HG03460 (cell line): ENCODE measurements around the gene FRMD4A.

ENCODE experiments used
- ATAC-seq: cut with Tn5 transposase; IDR thresholded peaks from one replicate; pipeline ENCODE4 v1.9.1; 2021; ENCODE audit not compliant: unreplicated experiment

Gene FRMD4A

DNA sequence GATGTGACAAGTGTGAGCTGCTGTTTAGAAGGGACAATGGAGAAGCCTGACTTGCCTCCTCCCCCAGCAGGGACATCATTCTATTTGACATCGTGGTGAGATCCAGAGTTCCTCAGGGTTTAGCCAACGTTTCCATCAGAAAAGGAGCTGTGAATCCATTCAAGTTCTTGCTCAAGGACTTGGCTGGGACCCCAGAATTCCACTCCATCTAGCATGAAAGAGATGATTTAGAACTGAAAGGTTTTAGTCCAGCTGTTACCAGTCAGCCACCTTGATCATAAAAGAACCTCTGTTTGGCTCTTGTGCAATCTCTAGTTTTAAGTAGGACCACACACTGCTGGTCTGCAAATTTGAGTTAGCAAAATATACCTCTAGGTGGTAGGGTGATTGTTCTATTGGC, 337.6 kb downstream of the FRMD4A start:
- ATAC-seq: no peak

DNA sequence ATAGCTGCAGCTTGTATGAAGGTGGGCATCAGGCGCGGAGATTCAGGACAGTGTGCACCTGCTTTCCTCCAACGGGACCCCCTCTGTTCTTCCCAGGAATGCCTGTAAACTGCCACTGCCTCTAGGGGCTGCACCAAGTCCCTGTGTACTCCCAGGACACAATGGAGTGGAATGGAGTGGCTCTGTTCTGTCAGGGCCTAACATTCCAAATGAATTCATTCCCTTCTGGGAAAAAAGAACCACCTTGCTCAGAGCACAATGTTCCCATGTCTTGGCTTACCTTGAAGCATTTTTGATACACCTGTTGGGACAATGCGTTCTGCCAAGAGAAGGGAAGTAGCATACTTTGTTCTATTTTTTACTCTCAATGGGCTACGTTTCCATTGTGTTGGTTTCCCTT, 339.4 kb downstream of the FRMD4A start:
- no peak for ATAC-seq

DNA sequence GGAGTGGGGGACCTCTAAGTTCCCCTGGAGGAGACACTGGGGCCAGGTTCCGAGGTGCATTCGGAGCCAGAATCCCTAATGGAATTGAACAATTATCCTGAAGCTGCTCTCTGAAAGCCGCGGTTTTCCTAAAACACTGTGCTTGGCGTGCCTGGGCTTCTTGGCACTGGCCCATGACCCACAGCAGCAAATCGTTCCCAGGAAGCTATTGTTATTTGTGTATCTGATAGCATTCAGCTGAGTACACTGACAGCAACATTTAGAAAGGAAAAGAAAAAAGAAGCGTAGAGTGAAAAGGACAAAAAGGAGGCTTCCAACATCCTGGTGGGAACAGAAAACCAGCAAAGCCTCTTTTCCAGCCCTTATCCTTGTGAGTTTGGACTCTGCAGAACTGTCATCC, 339.8 kb downstream of the FRMD4A start:
- no peak for ATAC-seq

DNA sequence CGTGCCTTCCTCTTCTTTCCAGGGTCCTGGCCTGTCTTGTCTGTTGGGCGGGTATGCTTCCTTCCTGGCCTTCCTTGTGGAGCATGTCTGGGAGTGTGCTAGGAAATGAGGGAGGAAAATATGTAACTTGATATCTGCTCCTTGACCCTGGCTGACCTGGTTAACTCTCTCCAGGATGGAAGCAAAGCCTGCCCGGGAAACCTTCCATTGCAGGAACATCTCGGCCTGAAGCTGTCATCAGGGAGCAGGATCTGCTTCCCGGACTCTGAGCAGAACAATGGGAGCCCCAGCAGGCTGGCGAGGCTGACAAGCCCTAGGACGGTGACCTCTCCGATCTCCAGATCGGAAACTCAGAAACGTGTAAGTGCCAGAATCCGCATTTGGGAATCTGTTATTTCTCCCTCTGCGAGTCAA, 340.3 kb downstream of the FRMD4A start:
- no peak for ATAC-seq

DNA sequence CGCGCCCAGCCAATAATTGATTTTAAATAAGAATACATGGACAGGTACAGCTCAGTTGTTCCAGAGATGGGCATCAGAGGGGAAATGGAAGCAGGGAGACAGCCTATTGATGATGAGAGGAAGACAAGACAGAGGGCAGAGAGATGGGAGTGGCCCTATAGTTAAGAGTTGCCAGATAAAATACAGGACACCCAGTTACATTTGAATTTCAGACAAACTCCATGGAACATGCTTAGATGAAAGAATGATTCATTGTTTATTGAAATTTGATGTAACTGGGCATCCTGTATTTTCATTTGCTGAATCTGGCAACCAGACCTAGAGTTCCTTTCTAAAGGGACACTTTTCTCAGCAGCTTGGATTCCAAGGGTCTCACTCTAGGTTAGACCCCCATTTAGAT, 341.1 kb downstream of the FRMD4A start:
- no peak for ATAC-seq

DNA sequence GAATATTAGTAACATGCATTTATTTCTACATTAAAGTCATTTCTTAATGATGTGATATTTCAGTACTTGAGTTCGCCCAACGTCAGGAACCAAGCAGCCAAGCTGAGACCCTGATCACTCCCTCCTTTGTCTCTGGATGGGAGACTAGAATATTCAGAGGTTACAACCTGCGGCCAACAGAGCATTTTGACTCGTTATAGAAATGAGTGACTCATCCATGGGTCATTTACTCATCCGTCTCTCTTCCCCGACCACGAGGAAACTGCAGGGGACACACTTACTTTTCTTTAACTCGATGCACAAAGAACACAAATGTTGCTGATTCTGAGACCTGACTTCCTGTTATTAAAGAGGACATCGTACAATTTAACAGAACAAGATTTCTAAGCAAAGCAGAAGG, 343.3 kb downstream of the FRMD4A start:
- ATAC-seq: no peak

DNA sequence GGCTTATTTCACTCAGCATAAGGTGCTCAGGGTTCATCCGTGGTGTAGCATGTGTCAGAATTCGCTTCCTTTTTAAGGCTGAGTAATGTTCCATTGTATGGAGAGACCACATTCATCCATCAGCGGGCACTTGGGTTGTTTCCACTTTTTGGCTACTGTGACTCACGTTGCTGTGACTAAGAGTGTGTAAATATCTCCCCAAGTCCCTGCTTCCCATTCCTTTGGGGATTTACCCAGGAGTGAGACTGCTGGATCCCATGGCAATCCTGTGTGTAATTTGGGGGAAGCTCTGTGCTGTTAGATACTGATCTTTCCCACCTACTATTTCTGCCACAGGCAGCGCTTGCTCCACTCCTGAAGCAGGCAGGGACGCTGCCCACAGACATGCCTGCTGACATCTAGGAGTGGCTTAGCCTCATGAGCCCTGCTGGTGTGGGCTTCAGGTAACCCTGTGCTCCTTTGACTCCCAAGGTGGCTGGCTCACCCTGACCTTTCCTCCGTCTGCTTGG, 346.0 kb downstream of the FRMD4A start:
- no peak for ATAC-seq

DNA sequence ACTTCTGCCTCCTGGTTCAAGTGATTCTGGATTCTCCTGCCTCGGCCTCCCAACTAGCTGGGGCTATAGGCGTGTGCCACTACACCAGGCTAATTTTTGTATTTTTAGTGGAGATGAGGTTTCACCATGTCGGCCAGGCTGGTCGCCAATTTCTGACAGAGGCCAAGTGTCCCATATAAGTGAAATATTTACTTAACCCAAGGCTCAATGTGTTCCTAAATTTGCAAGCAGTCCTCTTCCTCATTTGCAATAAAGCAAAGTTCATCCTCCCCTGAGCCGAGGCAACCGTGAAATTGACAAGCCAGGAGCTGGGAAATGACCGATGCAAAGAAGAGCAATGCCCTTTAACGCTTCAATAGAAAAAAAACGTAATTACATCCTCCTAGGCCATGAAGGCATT, 347.7 kb downstream of the FRMD4A start:
- ATAC-seq: no peak

DNA sequence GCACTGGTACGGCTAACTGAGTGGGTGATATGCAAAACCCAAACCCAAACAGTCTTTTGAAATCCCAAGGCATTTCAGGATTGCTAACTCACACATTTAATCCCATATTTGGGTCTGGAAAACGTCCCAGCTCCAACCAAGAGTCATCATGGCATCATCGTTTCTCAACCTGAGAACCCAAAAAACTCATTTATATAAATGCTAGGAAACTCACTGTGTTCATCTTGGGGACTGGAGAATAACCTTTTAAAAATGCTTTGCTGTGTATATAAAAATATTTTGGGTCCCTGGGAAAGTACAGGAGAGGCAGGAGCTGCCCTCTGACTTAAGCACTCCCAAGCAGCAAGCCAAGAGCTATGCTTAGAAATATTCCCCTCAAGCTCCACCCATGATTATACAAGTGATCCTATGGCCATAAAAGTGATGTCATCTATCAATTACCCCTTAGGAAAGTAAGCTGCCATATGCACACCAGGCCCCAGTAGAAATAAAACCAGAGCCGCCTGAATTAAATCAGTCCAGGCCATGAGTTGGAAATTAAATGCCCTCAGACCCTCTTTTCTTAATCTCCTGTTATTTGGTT, 352.1 kb downstream of the FRMD4A start:
- no peak for ATAC-seq

DNA sequence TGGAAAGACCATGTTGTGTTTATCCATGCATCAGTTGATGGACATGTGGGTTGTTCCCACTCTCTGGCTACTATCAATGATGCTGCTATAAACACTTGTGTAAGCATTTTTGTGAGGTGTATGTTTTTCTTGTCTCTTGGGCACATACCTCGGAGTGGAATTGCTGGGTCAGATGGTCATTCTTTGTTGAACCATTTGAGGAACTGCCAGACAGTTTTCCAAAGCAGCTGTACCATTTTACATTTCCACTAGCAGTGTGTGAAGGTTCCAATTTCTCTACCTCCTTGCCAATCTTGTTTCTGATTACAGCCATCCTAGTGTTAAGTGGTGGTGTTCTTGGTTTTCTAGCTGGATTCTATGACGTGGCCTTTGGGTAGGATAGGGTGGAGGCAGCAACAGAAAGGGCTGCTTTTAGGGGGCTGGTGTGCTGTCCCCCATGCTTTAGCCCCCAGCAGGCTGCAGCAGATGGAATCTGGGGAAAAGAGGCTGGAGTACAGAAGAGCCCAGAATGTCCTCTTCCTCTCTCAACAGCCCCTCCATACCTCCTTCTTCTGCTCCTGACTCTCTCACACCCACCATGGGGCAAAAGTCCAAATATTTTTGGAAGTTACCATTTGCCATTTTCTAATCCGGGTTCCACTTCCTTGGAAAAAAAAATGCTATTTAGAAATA, 352.7 kb downstream of the FRMD4A start:
- no peak for ATAC-seq

DNA sequence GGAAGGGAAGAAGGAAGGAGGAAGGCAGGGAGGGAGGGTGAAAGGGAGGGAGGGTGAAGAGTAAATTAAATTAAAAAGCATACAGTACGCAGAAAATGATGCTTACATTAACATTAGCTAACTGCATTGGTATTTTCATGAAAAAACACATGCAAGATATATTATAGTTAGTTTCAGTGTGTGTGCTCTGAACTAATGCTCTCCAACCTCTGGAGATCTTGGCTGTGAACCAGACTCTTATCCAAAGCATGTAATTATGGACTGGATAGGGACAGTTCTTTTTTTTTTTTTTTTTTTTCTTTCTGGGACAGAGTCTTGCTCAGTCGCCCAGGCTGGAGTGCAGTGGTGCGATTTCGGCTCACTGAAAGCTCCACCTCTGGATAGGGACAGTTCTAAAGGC, 357.0 kb downstream of the FRMD4A start:
- ATAC-seq: no peak

DNA sequence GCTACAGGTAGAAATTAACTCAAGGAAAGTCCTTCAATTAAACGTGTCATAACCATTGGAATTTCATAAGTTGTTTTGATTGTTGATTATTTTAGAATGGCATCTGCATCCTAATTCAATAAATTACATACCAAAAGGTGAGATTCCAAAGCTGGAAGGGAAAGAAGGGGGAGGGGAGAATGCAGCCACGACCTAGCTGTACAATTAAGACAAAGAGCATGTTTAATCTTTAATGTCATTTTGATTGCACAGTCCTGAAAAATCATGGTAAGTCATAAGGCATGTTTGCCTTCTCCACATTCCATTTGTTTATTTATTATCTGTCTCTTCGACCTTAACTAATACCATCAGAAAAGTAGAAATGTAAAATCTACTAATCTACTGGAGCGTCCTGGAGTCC, 358.1 kb downstream of the FRMD4A start:
- no peak for ATAC-seq

DNA sequence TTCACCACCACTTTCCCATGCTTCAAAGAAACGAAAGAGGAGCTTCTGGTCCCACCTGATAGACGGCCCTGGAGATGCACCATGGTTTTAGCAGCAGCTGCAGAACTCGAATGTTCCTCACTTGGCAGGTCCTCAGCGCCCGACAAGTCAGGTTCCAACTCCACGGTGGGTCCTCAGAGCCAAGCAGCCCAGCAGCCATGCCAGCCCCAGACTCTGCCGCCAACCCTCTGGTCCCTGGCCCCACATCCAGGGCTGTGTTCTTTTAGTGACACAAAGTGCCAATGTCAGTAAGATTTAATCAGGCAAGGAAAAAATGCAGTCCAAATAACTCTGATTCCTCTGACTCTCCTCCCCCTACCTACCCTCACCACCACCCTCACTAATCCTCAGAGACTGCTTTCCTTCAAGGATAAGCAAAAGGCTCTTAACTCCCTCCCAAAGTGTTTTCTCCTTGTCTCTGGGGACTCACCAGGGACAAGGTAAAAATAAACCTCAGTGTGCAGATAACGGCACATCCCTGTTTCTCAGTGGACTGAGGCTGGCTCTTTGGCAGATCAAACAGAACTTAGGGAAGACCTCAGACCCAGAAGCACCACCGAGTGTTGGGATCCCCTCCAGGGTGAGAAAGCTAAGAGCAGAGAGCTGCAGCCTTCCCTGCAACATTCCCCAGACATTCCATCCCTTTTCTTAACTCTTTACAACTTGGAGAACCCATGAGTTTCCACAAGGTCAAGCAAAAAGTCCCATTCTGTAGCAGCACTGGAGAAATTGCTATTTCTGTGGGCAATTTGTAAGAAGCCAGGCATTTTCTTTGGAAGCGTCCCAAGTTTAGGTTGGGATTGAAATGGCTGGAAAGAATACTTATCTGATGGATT, 358.9 kb downstream of the FRMD4A start:
- no peak for ATAC-seq

DNA sequence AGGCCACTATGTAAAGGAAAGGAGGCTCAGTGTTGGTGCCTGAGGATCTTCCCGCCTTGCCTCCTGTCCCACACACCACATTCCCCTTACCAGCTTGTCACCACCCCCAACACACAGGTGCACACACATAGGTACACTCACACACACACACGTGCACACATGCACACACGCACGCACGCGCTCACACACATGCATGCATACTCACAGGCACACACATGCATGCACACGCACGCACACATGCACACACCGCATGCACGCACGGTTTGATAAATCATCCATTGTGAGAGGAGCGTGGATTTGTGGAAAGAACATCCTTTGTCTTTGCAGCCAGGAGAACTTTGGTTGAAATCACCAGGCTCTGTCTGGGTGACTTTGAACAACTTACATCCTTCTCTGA, 359.8 kb downstream of the FRMD4A start:
- no peak for ATAC-seq

DNA sequence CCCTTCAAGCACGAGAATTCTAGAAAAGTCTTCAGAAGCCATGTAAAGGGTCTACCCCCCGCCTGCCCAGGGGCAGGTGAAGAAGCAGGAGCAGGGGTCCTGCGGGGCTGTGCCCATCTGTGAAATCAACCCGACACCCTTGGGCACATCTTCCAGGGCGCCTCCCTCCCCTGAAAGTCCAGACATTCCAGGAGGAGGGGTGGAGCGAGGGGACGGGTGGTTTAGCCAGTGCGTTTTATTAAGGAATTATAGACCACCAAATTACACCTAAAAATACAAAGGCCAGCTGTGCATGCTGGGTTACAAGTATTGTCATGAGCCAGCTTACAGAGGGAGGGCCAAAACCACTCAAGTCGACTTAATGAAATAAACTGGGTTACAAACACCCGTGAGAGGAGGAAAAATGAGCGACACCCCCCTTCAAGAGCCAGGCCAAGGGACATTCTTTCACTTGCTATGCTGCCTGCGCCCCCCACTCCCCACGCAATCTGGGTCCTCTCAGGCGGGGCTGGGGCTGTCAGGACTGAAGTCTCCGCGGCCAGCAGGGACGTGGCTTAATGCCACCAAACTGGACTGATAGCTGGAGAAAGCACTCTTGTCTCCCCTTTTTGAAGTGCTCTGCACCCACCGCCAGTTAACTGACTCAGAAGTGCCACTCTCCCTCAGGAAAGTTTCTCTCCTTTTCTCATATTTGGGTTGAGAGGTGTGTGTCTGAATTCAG, 360.3 kb downstream of the FRMD4A start:
- no peak for ATAC-seq

DNA sequence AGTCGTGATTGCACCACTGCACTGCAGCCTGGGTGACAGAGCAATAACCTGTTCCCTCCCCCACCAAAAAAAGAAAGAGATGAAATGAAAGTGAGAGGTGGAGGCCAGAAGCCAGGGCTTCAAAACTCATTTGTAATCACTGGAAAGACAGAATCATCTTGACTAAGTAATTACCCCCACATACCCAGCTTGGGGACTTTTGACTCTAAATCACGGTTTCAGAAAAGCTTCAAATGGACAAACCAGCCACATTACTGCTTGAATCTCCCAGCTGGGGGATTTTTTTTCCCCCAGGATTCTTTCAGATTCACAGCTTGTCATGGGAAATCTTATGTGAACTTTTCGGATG, 361.0 kb downstream of the FRMD4A start:
- ATAC-seq: no peak

DNA sequence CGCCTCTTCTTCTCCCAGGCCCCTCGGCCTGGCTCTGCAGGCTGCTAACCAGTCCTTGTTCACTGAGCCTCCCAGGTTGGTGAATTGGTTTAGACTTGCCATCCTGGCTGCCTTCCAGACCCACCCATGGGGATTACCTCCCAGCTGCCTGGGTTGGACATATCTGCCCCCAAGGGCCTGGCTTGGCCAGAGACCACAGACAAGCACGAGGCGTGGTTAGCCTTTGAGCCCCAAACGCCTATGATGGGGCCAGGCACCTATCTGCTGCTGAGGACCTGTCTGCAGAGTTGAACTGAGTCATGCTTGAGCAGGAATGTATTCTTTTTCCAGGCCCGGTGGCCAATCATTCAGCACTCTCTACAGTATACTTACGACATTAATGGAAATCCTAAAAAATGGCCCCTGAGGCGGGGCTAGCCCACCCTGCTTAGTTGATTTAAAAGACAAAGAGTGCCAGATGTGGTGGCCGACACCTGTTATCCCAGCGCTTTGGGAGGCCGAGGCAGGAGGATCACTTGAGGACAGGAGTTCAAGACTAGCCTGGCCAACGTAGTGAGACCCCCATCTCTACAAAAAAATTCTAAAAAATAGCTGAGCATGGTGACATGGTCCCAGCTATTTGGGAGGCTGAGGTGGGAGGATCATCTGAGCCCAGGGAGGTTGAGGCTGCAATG, 361.5 kb downstream of the FRMD4A start:
- no peak for ATAC-seq

DNA sequence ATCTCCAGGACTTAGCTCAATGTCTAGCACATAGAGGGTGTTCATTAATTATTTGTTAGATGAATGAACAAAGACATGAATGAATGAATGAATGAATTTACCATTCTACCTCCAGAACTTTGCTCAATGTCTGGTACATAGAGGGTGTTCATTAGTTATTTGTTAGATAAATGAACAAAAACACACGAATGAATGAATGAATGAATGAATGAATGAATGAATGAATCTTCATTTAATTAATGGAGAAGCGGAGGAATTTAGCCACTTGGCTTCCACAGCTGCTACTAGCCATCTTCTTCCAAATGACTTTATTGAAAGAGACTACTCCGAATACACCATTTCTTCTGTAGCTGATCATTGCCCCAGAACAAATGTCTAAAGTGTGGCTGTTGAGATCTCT, 368.9 kb downstream of the FRMD4A start:
- no peak for ATAC-seq

DNA sequence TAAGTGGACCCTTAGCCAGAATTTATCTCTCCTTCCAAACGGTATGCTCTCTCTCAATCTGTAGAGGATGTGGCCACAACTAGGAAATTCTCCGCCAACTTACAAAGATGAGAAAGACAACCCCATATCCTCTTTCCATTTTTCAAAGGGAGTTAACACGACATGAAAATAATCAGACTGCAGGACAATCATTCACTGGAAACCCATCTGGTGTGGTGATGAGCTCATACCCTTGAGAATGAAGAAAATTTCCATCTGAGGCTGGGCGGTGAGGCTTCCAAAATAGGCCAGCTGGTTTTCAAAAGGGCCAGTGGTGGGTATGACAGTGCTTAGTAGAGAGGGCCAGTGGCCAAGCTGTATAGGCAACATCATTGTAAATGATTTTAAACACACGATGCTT, 369.6 kb downstream of the FRMD4A start:
- no peak for ATAC-seq

DNA sequence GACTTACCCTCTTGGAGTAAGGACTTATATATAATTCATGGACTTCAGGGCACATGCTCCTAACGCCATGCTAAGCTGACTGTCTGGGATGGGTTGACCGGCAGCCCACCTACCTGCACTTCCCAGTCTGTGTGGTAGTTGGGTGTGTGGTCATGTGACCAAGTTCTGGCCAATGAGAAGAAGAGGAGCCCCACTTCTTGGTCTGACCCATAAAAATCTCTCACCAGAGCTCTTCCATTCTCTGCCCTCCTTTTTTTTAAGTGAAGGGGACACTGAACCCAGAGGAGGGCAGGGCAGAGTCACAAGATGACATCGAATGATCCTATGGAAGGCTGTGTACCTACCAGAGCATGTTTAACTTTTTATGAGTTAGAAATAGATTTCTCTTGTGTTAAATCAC, 370.1 kb downstream of the FRMD4A start:
- ATAC-seq: no peak
